Spinal cord (tissue), 10 donors: ENCODE measurements around the gene CARS1. TPM values are rescaled to one million over a fixed set of nuclear protein-coding genes. Genes with fewer than 3 reads are reported as not detected.

Source experiments
- DNase-seq, 6 donors: peaks; one replicate each; pipeline versions ENCODE4 v3.0.0 to v3.0.0-alpha.2; 2013 to 2015; ENCODE audit warnings: low spot score in 6 of 6, low read depth in 4 of 6
- H3K27ac ChIP-seq: one replicate; pipeline ENCODE4 v1.5.1; 2013; ENCODE audit warnings: low read depth, low read length, control low read depth
- H3K27me3 ChIP-seq: one replicate; pipeline ENCODE4 v1.6.1; 2013; ENCODE audit warnings: low read length; ENCODE audit not compliant: control insufficient read depth, insufficient read depth
- H3K36me3 ChIP-seq: one replicate; pipeline ENCODE4 v1.6.1; 2013; ENCODE audit warnings: low read length; ENCODE audit not compliant: control insufficient read depth, insufficient read depth
- H3K4me1 ChIP-seq: one replicate; pipeline ENCODE4 v1.6.1; 2013; ENCODE audit warnings: low read length; ENCODE audit not compliant: control insufficient read depth, insufficient read depth
- H3K4me3 ChIP-seq: one replicate; pipeline ENCODE4 v1.5.1; 2013; ENCODE audit warnings: low read depth, low read length, control low read depth
- H3K9me3 ChIP-seq: one replicate; pipeline ENCODE4 v1.6.1; 2013; ENCODE audit warnings: low read length; ENCODE audit not compliant: control insufficient read depth, insufficient read depth
- WGBS: methylation state at CpG from one replicate; pipeline ENCODE4 v1.1.5; 2013; ENCODE audit warnings: missing lambda C conversion rate; ENCODE audit not compliant: insufficient coverage; 5-methylcytosine and 5-hydroxymethylcytosine counted together
- polyA plus RNA-seq, 2 donors: library from polyadenylated mRNA; unstranded; fragments of 120-200 nt; gene quantifications; one replicate each; pipeline ENCODE4 v1.2.1, GENCODE V29; 2013; ENCODE audit not compliant: insufficient read length in 2 of 2
- total RNA-seq, 2 donors: library from RNA; depleted of rRNA in 1 of 2; stranded (reverse); fragments of 120-200 nt in 1 of 2; fragments of >200 nt in 1 of 2; gene quantifications; one replicate each; pipeline versions ENCODE4 v1.2.3 to v1.2.4, GENCODE V29; 2013 to 2014
- donor health status: healthy.

CARS1 gene
- total and polyA plus RNA-seq, 4 donors: 28.5 to 54.6 (median 44.3) TPM

- no peaks in the 10 kb centered on the region for H3K27me3 ChIP-seq
- no peak overlapping the region for H3K4me3 ChIP-seq
- peaks cover 10% of the 10 kb centered on the region for H3K4me1 ChIP-seq
- DNase-seq: no peak
- H3K36me3 ChIP-seq: peaks cover 94% of the 10 kb centered on the region
- H3K27ac ChIP-seq: no peak overlapping the region
- WGBS: 97% methylated on average over 25 of the region's 31 CpGs
- H3K9me3 ChIP-seq: no peaks in the 10 kb centered on the region
Observed at GRCh38 chr11:3011891-3012885, 45.0 kb downstream of the CARS1 start.

GRCh38 chr11:3010521-3011275 lies 46.5 kb downstream of the CARS1 start:
- H3K36me3 ChIP-seq: peaks cover 94% of the 10 kb centered on the region
- no peak for DNase-seq
- H3K4me3 ChIP-seq: no peak overlapping the region
- H3K27ac ChIP-seq: no peak overlapping the region
- peaks cover 10% of the 10 kb centered on the region for H3K4me1 ChIP-seq
- WGBS: 96% methylated on average over 12 of the region's 13 CpGs
- no peaks in the 10 kb centered on the region for H3K27me3 ChIP-seq
- H3K9me3 ChIP-seq: no peaks in the 10 kb centered on the region

- Histone ChIP-seq H3K36me3 (peaks cover 93% of the 10 kb centered on the region), H3K4me1 (peaks cover 7% of the 10 kb centered on the region), H3K27ac (no peak overlapping the region), H3K27me3 (no peaks in the 10 kb centered on the region), H3K4me3 (no peak overlapping the region), H3K9me3 (no peaks in the 10 kb centered on the region)
- no peak for DNase-seq
- 94% methylated on average over 13 of the region's 13 CpGs for WGBS
Observed at GRCh38 chr11:3010004-3010403, 47.2 kb downstream of the CARS1 start.

- no peaks in the 10 kb centered on the region for H3K27me3 ChIP-seq
- H3K9me3 ChIP-seq: no peaks in the 10 kb centered on the region
- H3K27ac ChIP-seq: no peak overlapping the region
- no peak overlapping the region for H3K4me3 ChIP-seq
- H3K4me1 ChIP-seq: peaks cover 6% of the 10 kb centered on the region
- H3K36me3 ChIP-seq: peaks cover 90% of the 10 kb centered on the region
- WGBS: 94% methylated on average over 3 of the region's 5 CpGs
- no peak for DNase-seq
Observed at GRCh38 chr11:3009481-3009880, 47.7 kb downstream of the CARS1 start.

- Histone ChIP-seq H3K9me3 (no peaks in the 10 kb centered on the region), H3K27me3 (no peaks in the 10 kb centered on the region), H3K4me3 (no peak overlapping the region), H3K36me3 (peaks cover 90% of the 10 kb centered on the region), H3K27ac (no peak overlapping the region), H3K4me1 (peaks cover 1% of the 10 kb centered on the region)
- 94% methylated on average over 9 of the region's 9 CpGs for WGBS
- DNase-seq: no peak
Observed at GRCh38 chr11:3008746-3009336, 48.4 kb downstream of the CARS1 start.

- Histone ChIP-seq H3K27ac (no peak overlapping the region), H3K4me3 (no peak overlapping the region), H3K27me3 (no peaks in the 10 kb centered on the region), H3K9me3 (no peaks in the 10 kb centered on the region), H3K4me1 (peaks cover 6% of the 10 kb centered on the region), H3K36me3 (peaks cover 94% of the 10 kb centered on the region)
- no peak for DNase-seq
- 93% methylated on average over 16 of the region's 20 CpGs for WGBS
Observed at GRCh38 chr11:3007404-3008010, 49.7 kb downstream of the CARS1 start.

GRCh38 chr11:3006505-3007260 lies 50.5 kb downstream of the CARS1 start:
- Histone ChIP-seq H3K36me3 (peaks cover 94% of the 10 kb centered on the region), H3K27ac (no peak overlapping the region), H3K4me1 (peaks cover 14% of the 10 kb centered on the region), H3K27me3 (no peaks in the 10 kb centered on the region), H3K9me3 (no peaks in the 10 kb centered on the region), H3K4me3 (no peak overlapping the region)
- DNase-seq: no peak
- WGBS: 81% methylated on average over 20 of the region's 21 CpGs

- Histone ChIP-seq H3K9me3 (no peaks in the 10 kb centered on the region), H3K4me3 (no peak overlapping the region), H3K27me3 (no peaks in the 10 kb centered on the region), H3K27ac (no peak overlapping the region), H3K4me1 (peaks cover 36% of the 10 kb centered on the region), H3K36me3 (peaks cover 88% of the 10 kb centered on the region)
- WGBS: 98% methylated on average over 10 of the region's 10 CpGs
- DNase-seq: no peak
Observed at GRCh38 chr11:3004481-3004880, 52.7 kb downstream of the CARS1 start.
